HUES6 (cell line): ENCODE measurements around the gene PRKCI.
A peak's percentile ranks its signal among the peaks of the same experiment; 100 is the strongest.
"Not testable (repeated sequence)": the region's sequence is repeated elsewhere in the genome, so short reads cannot be mapped to it uniquely, and the experiment has no call there.

ENCODE experiments used
- H3K27ac ChIP-seq: 2 replicates; pipeline ENCODE4 v1.7.0; 2013; ENCODE audit warnings: low read depth, mild to moderate bottlenecking, low read length, inconsistent platforms
- H3K27me3 ChIP-seq: 2 replicates; pipeline ENCODE4 v1.6.1; 2013; ENCODE audit warnings: low read length; ENCODE audit not compliant: control insufficient read depth, insufficient read depth
- H3K36me3 ChIP-seq: 2 replicates; pipeline ENCODE4 v1.6.1; 2013; ENCODE audit warnings: low read length; ENCODE audit not compliant: control insufficient read depth, insufficient read depth
- H3K4me1 ChIP-seq: 2 replicates; pipeline ENCODE4 v1.6.1; 2013; ENCODE audit warnings: low read length; ENCODE audit not compliant: control insufficient read depth, insufficient read depth
- H3K4me3 ChIP-seq: 2 replicates; pipeline ENCODE4 v1.5.1; 2013; ENCODE audit warnings: low read depth, low read length
- H3K9ac ChIP-seq: one replicate; pipeline ENCODE4 v1.6.1; 2013; ENCODE audit warnings: mild to moderate bottlenecking, low read length
- H3K9me3 ChIP-seq: 2 replicates; pipeline ENCODE4 v1.6.1; 2013; ENCODE audit warnings: low read depth, low read length; ENCODE audit not compliant: control insufficient read depth, insufficient read depth

PRKCI gene

DNA sequence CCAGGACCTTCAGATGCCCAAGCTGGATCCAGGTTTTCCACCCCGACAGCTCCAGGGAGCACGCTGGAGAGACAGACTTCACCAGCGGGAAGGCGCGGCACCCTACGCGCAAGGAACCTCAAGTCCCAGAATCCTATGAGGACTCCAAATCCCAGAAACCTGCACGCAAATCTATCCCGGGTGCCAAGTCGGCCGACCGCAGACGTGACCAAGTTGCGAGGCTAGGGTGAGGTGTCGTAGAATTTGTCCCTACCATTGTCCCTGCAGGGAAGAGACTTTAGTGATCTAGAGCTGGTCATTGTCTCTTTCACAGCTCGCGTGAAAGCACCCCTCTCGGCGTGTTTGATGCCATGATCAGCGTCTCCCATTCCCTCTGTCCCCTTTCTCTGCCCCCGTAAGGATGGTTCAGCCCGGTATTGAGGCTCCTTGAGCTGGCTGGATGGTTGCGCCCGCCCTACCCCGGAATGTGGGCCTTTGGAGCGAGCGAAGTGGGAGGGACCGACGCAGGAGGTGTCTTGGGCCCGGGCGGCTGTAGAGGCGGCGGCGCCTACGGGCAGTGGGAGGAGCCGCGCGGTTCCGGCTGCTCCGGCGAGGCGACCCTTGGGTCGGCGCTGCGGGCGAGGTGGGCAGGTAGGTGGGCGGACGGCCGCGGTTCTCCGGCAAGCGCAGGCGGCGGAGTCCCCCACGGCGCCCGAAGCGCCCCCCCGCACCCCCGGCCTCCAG is at the start of gene PRKCI:
PRKCI (plus strand) TSS at position 501 of the 723 bp plus-strand sequence. CDS start 246 bp downstream, outside the sequence.
- Histone ChIP-seq H3K9ac (peak within 1 kb of the TSS; percentile 98), H3K4me3 (peak within 1 kb of the TSS; percentile 76), H3K27me3 (no peaks in the 10 kb centered on the region), H3K27ac (peak within 1 kb of the TSS; percentile 98), H3K36me3 (no peaks in the 10 kb centered on the region), H3K4me1 (peaks cover 16% of the 10 kb centered on the region), H3K9me3 (no peaks in the 10 kb centered on the region)

DNA sequence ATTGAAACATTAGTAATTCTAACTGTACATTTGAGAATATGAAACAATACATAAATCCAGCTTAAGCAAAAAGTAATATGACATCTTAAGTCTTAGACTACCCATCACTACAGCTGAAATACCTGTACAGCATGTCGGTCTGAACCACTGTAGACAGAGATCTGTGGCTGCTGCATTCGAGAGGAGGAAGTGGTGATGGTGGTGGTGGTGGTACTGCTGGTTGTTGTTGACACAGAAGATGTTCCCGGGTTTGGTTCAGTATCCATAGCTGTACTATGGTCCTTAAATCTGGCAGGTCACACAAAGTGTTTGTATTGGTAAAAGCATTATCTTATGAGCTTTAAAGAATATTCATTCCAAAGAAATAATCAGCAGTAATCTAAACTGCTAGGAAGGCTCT is 43.6 kb upstream of the PRKCI start:
- Histone ChIP-seq H3K9me3 (no peaks in the 10 kb centered on the region), H3K4me3 (no peak overlapping the region), H3K9ac (no peak overlapping the region), H3K27ac (no peak overlapping the region), H3K36me3 (peaks cover 45% of the 10 kb centered on the region), H3K27me3 (no peaks in the 10 kb centered on the region), H3K4me1 (peaks cover 10% of the 10 kb centered on the region)

DNA sequence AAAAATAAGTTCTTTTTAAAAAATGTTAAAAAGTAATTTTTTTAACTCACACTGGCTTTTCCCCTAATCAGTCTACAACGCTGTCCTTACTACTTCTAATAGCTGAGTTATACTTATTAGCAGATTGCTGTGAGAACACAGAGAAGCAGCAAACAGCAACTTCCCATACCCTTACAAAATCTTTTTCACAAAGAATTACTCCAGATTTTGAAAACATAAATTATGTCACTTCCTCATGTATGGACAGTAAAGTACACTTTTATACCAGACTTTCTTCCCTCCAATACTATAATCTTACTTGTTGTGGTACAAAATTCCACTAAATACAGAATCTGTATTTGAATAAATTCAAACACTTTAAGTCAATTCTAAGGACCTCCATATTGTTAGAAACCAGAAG is 42.8 kb upstream of the PRKCI start:
- Histone ChIP-seq H3K4me3 (peak overlapping the region; percentile 32; the same call in 1 of the 2 replicates), H3K9me3 (no peaks in the 10 kb centered on the region), H3K27ac (no peak overlapping the region), H3K4me1 (peaks cover 10% of the 10 kb centered on the region), H3K9ac (no peak overlapping the region), H3K36me3 (peaks cover 39% of the 10 kb centered on the region), H3K27me3 (no peaks in the 10 kb centered on the region)

DNA sequence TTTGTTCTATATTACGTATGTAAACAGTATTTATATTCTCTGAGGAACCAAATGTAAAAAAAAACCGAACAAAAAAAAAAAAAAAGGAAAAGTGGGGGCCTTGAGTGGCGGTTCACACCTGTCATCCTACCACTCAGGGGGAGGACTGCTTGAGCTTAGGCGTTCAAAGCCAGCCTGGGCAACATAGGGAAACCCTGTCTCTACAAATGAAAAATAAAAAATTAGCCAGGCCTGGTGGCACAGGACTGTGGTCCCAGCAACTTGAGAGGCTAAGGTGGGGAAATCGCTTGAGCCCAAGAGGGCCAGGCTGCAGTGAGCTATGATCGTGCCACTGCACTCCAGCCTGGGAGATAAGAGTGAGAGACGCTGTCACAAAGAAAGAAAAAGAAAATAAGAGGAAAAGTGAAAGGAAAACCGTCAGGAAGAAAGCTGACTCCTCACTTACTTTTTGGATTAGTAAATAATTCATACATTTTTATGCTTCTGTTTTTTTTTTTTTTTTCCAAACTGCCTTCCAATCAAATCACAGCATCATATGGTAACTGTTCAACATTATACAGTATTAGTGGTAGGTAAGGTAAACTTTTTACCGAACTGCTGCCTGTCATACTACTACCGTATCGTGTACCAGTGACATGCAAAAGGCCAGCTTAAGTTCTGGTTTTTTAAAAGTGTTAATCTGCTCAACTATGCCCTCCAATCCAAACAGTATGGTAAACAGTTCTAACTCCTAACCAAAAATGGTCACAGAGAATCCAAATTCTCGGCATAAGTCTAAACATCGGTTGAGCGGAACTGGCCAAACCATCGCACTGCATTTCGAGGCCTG is 41.9 kb upstream of the PRKCI start:
- peak overlapping the region; percentile 87 for H3K9ac ChIP-seq
- H3K27me3 ChIP-seq, result no peaks in the 10 kb centered on the region
- no peak overlapping the region; the same call in 1 of the 2 replicates for H3K27ac ChIP-seq
- H3K4me1 ChIP-seq, result peaks cover 10% of the 10 kb centered on the region
- no peaks in the 10 kb centered on the region for H3K9me3 ChIP-seq
- H3K4me3 ChIP-seq, result peak overlapping the region; percentile 82
- H3K36me3 ChIP-seq, result peaks cover 31% of the 10 kb centered on the region

DNA sequence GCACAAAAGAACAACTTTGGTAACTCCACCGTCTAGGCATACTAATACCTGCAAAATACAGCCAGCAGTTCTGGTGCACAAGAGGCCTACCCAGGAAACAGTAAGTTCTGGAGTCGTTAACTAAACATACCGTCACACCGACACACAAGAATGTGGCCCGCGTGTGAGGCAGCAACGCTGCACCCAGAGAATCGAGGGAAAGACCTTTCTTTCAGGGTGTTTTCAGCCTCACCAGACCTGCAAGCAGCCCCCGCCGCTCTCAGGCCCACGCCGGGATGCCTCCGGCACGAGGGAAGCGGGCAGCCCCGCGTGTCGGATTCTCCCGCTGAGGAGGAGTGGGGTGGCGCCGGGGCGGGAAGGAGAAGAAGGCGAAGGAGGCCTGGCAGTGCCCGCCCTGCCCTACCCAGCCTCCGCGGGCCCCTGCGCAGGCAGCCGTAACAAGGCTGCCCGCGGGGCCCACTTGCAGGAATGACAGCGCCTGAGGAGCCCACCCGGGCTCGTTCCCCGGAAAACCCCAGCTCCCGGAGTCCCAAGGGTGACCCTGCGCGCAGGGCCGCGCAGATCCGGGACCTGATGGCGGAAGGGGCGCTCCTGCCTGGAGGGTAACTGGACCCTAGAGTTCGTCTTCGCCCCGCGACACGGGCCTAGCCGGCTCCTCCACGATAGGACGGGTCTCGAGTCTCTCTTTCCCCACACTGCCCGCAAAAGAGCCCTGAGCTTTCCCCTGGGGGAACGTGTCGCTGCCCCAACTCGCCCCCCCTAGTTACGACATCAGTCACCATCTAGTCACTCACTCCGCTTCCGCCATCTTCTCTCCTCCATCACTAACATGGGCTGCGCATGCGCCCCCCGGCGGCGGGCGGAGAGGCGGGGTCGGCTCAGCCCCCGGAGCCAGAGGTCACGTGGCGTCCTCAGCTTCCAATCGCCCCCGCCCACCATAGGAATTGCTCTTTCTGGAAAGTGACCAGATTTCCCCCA is 41.0 kb upstream of the PRKCI start, which contains the start of gene PHC3:
PHC3 (minus strand) TSS at position 826 of the 978 bp plus-strand sequence; CDS start at position 808, 18 bp downstream.
- H3K9me3 ChIP-seq, result no peaks in the 10 kb centered on the region
- H3K4me3 ChIP-seq, result peak within 1 kb of the TSS; percentile 82
- peak within 1 kb of the TSS; percentile 69; the same call in 1 of the 2 replicates for H3K27ac ChIP-seq
- peaks cover 25% of the 10 kb centered on the region for H3K36me3 ChIP-seq
- H3K9ac ChIP-seq, result peak within 1 kb of the TSS; percentile 87
- peaks cover 10% of the 10 kb centered on the region for H3K4me1 ChIP-seq
- H3K27me3 ChIP-seq, result no peaks in the 10 kb centered on the region

DNA sequence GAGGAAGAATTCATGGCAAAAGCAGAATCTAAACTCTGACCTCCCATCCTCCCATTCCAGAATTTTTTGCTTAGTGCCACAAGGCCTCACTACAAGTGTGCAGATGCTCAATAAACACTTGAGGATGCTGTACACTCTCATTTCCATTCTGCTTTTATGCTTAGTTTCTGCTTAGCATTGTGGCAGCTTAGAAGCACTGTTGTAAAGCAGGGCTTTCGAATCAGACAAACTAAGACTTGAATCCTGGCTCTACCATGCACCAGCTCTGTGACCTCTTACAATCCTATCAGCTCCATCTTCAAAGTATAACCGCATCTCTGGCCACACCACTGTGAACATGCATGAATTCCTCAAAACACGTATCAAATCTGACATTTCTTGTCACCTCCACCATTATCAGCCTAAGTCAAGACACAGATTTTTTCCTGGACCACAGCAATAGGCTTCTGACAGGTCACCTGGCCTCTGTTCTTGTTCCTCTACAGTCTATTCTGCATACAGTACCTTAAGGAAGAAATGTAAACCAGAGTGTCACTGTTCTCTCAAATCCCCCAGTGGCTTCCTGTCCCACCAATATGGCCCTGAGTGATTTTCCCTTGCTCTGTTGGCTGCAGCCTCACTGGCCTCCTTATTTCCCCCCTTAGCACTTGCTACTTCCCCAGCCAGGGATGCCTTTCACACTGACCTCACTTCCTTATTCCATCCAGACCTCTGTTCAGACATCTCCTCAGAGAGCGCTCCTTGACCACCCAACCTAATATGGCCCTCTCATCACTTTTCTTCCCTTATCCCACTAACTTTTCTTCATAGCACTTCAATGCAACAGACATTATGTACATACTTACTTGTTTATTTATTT is 32.6 kb upstream of the PRKCI start:
- Histone ChIP-seq H3K27ac (no peak overlapping the region), H3K4me3 (no peak overlapping the region), H3K9me3 (no peaks in the 10 kb centered on the region), H3K4me1 (no peaks in the 10 kb centered on the region), H3K9ac (no peak overlapping the region), H3K27me3 (no peaks in the 10 kb centered on the region), H3K36me3 (no peaks in the 10 kb centered on the region)

DNA sequence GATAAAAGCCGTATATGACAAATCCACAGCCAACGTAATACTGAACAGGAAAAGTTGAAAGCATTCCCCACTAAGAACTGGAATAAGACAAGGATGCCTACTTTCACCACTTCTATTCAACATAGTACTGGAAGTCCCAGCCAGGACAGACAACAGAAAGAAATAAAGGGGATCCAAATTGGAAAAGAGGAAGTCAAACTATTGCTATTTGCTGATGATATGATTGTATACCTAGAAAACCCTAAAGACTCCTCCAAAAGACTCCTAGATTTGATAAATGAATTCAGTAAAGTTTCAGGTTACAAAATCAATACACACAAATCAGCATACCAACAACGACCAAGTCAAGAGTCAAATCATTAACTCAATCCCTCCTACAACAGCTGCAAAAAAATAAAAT is 26.5 kb upstream of the PRKCI start:
- not testable (repeated sequence) for H3K4me1 ChIP-seq, H3K36me3 ChIP-seq, H3K27me3 ChIP-seq, H3K27ac ChIP-seq, H3K4me3 ChIP-seq, H3K9me3 ChIP-seq, H3K9ac ChIP-seq

DNA sequence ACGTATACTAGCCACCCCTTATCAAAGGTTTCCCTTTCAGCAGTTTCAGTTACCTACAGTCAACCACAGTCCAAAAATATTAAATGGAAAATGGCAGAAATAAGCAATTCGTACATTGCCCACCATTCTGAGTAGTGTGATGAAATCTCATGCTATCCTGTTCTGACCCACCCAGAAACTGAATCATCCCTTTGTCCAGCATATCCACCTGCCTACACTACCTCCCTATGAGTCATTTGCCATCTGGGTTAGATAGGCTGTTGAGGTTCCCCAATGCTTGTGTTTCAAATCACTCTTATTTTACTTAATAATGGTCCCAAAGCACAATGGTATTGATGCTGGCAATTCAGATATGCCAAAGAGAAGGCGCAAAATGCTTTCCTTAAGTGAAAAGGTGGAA is 25.4 kb upstream of the PRKCI start:
- peaks cover 6% of the 10 kb centered on the region for H3K4me1 ChIP-seq
- no peak overlapping the region for H3K9ac ChIP-seq
- H3K4me3 ChIP-seq, result no peak overlapping the region
- no peaks in the 10 kb centered on the region for H3K36me3 ChIP-seq
- H3K9me3 ChIP-seq, result no peaks in the 10 kb centered on the region
- H3K27me3 ChIP-seq, result no peaks in the 10 kb centered on the region
- no peak overlapping the region for H3K27ac ChIP-seq

DNA sequence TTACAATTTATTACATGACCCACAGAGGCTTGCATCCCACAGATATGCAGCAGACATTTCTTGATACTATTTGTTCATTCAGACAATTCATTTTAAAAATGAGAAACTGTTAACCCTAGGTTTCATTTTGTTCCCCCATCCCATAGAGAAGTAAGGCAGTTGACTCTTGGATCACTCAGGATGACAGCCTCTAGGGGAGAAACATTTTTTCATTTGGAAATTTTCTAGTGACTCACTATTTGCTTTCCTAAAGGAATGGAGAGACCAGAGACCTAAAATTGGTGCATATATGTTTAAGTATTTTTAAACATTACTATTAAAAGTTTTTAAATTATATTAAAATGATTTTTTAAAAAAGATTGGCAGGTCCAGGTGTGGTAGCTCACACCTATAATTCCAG is 21.2 kb upstream of the PRKCI start:
- no peaks in the 10 kb centered on the region for H3K27me3 ChIP-seq
- H3K4me1 ChIP-seq, result peaks cover 12% of the 10 kb centered on the region
- no peaks in the 10 kb centered on the region for H3K9me3 ChIP-seq
- H3K27ac ChIP-seq, result no peak overlapping the region
- no peaks in the 10 kb centered on the region for H3K36me3 ChIP-seq
- H3K4me3 ChIP-seq, result no peak overlapping the region
- H3K9ac ChIP-seq, result no peak overlapping the region

DNA sequence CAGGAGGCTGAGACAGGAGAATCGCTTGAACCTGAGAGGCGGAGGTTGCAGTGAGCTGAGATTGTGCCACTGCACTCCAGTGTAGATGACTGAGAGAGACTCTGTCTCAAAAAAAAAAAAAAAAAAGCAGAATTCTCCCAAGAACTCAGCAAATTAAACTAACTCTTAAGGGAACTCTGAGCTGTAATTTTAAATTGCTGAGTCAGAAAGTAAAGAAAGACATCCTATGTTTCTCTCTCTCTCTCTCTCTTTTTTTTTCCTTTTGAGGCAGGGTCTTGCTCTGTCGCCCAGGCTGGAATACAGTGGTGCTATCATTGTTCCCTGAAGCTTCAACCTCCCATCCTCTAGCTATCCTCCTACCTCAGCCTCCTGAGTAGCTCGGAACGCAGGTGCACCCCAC is 20.7 kb upstream of the PRKCI start:
- H3K27ac ChIP-seq, result no peak overlapping the region
- H3K4me3 ChIP-seq, result no peak overlapping the region
- H3K4me1 ChIP-seq, result peaks cover 12% of the 10 kb centered on the region
- H3K27me3 ChIP-seq, result no peaks in the 10 kb centered on the region
- no peaks in the 10 kb centered on the region for H3K36me3 ChIP-seq
- H3K9ac ChIP-seq, result no peak overlapping the region
- H3K9me3 ChIP-seq, result no peaks in the 10 kb centered on the region
